Measurements from ENCODE around the gene RAPGEF2. TPM values are rescaled to one million over a fixed set of nuclear protein-coding genes. Genes with fewer than 3 reads are reported as not detected.

RAPGEF2 gene
- total and polyA plus RNA-seq, 2 of the 8 experiments (the other 6 are each of a cell fraction or from before 2014, with no cell fraction given) = 24.4 to 48.6 TPM

- TF ChIP-seq SAP30 (IDR thresholded peaks at IDR 0.05; ENCODE audit: insufficient read depth, insufficient replicate concordance, low read length) = no peak
- 0 out of 2 replicates have a peak, but pooled peaks have one; percentile 10 for TF ChIP-seq SIX5 (IDR thresholded peaks at IDR 0.05; ENCODE audit: low read depth, low read length)
- Histone ChIP-seq H3K14ac (ENCODE audit: insufficient read length) (no peak overlapping the region), H3K27ac (ENCODE audit: low read depth, low read length) (no peak overlapping the region), H3K56ac (replicated peaks; ENCODE audit: insufficient read length, low read depth, low read length) (no peak overlapping the region), H3K18ac (ENCODE audit: extremely low read depth, low read length) (no peak overlapping the region), H3K36me3 (ENCODE audit: control insufficient read depth in 2 of 4, insufficient read depth in 4 of 4, low read length in 3 of 4) (no peaks in the 10 kb centered on the region), H3K9me3 (ENCODE audit: insufficient read depth in 2 of 2, low read depth in 1 of 2, low read length in 1 of 2) (no peaks in the 10 kb centered on the region), H3K23me2 (ENCODE audit: low read depth, low read length) (no peaks in the 10 kb centered on the region), H2BK5ac (ENCODE audit: low read depth, low read length) (no peak overlapping the region), H3K4me1 (replicated peaks in 1 of 4; ENCODE audit: control insufficient read depth in 3 of 4, insufficient read depth in 4 of 4, low read length in 3 of 4) (peaks cover 0 to 2% (median 0%) of the 10 kb centered on the region in 4 experiments; a peak in 1 of 7 replicates), H2BK15ac (ENCODE audit: low read length) (no peak overlapping the region), H4K5ac (ENCODE audit: insufficient read length, low read depth, low read length) (no peak overlapping the region), H2BK12ac (ENCODE audit: low read depth, low read length) (no peak overlapping the region), H4K8ac (ENCODE audit: extremely low read depth, insufficient read depth, low read length) (no peak overlapping the region), H3K23ac (ENCODE audit: insufficient read length) (no peak overlapping the region), H2AK5ac (ENCODE audit: low read depth, low read length) (no peak overlapping the region), H3K4me2 (ENCODE audit: insufficient read depth in 1 of 2, low read depth in 2 of 2, low read length in 2 of 2) (no peak overlapping the region), H3K79me2 (ENCODE audit: control insufficient read depth in 1 of 2, insufficient read depth in 2 of 2, low read length in 2 of 2) (peaks cover 0 to 70% of the 10 kb centered on the region in 2 experiments; a peak in 2 of 4 replicates), H3K79me1 (ENCODE audit: low read depth, low read length) (peaks cover 7% of the 10 kb centered on the region), H2BK120ac (replicated peaks; ENCODE audit: low read depth, low read length) (no peak overlapping the region), H2BK20ac (ENCODE audit: low read length) (no peak overlapping the region), H3K4ac (replicated peaks; ENCODE audit: insufficient read length, low read depth, low read length) (no peak overlapping the region), H4K20me1 (replicated peaks in 1 of 2; ENCODE audit: control insufficient read depth in 1 of 2, insufficient read depth in 2 of 2, low read length in 2 of 2) (no peaks in the 10 kb centered on the region), H2AFZ (ENCODE audit: low read length) (no peak overlapping the region), H3K4me3 (ENCODE audit: extremely low read depth in 1 of 4, insufficient read depth in 2 of 4, low read depth in 3 of 4, low read length in 4 of 4) (no peak overlapping the region), H3K27me3 (replicated peaks in 1 of 4; ENCODE audit: control insufficient read depth in 3 of 4, extremely low read depth in 1 of 4, insufficient read depth in 3 of 4, low read length in 3 of 4) (no peaks in the 10 kb centered on the region), H3K9ac (replicated peaks in 1 of 4; ENCODE audit: extremely low read depth in 1 of 4, low read depth in 3 of 4, low read length in 3 of 4) (no peak overlapping the region), H4K91ac (replicated peaks; ENCODE audit: insufficient read length, low read length) (no peak overlapping the region)
- FAIRE-seq (no peak), DNase-seq (ENCODE audit: low read depth in 1 of 2, low spot score in 2 of 2) (no peak)
- ChIA-PET CTCF (ENCODE audit: partially characterized antibody) (interaction anchor here (2.2 kb wide), 1 partner anchor 19 kb away, joined by 5 read pairs; no protein-coding TSS in a partner anchor), POLR2A (ENCODE audit: partially characterized antibody) (interaction anchor here (1.1 kb wide), 1 partner anchor 27 kb away, joined by 4 read pairs; no protein-coding TSS in a partner anchor)
- WGBS, 2 experiments (ENCODE audit: extremely low coverage in 1 of 2, insufficient coverage in 1 of 2, insufficient read length in 1 of 2, insufficient replicate concordance in 2 of 2, low coverage in 1 of 2, low lambda C conversion rate in 2 of 2, missing lambda C conversion rate in 1 of 2) = 83% methylated on average over 3 of the region's 3 CpGs; no CpG with 5 or more reads in 1 of the 2 experiments
These were observed 118.4 kb downstream of the RAPGEF2 start for GRCh38 chr4:159221280-159221679.

Measured in H1 (cell line).